Measurements from ENCODE around the gene NOP14. TPM values are rescaled to one million over a fixed set of nuclear protein-coding genes. Genes with fewer than 3 reads are reported as not detected.
"Not testable (repeated sequence)": the region's sequence is repeated elsewhere in the genome, so short reads cannot be mapped to it uniquely, and the experiment has no call there.

Gene NOP14
- polyA plus RNA-seq (ENCODE audit: insufficient read length), result 31.1 TPM
- long read RNA-seq, donor 1, partial matches to known transcripts, result 6 of 9 reads
- long read RNA-seq, donor 1, other reads (novel, unspliced or antisense), result 0 of 9 reads
- long read RNA-seq, donor 2, result 0 reads
- long read RNA-seq, donor 3, partial matches to known transcripts, result 6 of 10 reads
- long read RNA-seq, donor 3, other reads (novel, unspliced or antisense), result 0 of 10 reads
- long read RNA-seq, donor 4, result 0 reads
- long read RNA-seq, donor 5, partial matches to known transcripts, result 0 of 2 reads
- long read RNA-seq, donor 5, other reads (novel, unspliced or antisense), result 0 of 2 reads
- long read RNA-seq, donor 6, partial matches to known transcripts, result 0 of 1 reads
- long read RNA-seq, donor 6, other reads (novel, unspliced or antisense), result 0 of 1 reads
- long read RNA-seq, donor 7, partial matches to known transcripts, result 0 of 1 reads
- long read RNA-seq, donor 7, other reads (novel, unspliced or antisense), result 0 of 1 reads
- long read RNA-seq, donor 8, result 0 reads

DNA sequence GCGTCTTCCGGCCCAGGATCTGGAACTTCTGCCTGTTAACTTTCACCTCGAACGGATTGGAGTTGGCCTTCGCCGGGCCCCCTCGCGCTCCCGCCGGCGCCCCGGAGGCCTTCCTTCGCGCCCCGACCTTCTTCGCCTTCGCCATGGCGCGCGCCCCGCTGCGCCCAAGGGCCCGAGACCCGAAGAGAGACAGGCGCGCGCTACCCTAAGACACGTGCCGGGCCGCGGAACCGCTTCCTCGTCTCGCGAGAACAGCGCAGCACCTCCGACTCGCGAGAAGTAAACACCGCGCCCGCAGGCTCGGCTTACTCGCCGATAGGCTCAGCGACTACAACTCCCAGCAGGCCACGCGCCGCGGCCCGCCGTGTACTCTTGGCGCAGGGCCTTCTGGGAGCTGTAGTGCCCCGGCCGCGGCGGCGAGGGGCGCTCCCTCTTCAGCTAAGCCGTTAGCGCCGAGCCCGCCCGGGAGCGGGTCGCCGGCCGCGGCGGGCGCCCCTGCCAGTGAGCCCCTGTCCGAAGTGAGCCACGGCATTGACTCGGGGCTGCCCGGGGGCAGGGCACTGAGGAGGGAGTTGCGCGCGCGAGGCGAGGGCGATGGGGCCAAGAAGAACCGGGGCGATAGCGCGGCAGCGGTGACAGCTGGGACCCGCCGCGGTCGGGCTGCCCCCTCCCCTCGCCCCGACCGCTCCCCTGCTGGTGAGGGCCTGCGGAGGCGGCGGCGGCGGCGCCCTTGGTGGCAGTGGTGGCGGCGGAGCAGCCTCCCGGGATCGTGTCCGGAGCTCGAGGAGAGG is at the start of gene NOP14, which contains the start of gene GRK4:
Gene NOP14 (minus strand): TSS at position 232 of the 791 bp plus-strand sequence. CDS start 87 bp downstream, at position 145.
Gene GRK4 (plus strand): TSS at position 397 of the 791 bp plus-strand sequence. CDS start 500 bp downstream, outside the sequence.
- DNase-seq, result peak; percentile 97

DNA sequence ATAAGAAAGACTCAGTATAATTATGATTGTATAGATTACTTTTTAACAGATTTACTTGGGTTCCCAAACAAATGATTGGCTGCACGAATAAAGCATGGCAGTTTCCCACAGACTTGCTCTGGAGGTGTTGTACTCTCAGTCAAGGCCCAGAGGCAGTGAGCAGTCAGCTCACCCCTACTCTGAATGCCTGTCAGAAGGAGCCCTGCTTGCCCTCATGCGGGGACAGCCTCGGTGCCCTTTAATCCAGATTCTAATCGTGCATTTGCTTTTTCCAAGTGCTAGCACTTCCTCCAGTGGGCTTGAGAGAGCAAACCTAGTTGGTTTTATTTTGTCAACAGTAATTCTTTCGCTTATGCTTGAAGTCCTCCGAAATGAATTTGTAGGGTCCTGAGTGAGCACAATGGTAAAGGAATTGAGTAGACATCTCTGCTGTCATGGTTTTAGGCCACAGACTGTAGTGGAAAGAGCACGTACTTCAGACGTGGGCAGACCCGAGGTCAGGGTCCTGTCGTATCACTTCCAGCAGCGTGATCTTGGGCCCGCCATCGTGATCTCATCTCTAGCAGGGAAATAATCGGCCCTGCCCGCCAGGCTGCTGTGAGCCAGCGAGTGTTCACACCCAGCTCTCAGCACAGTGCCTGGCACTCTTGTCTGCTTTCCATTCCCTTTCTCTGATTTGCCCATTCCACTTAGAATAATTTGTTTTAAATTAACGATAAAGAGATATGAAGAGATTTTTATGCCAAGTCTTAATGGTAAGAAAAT is 48.4 kb upstream of the NOP14 start:
- no peak for DNase-seq

DNA sequence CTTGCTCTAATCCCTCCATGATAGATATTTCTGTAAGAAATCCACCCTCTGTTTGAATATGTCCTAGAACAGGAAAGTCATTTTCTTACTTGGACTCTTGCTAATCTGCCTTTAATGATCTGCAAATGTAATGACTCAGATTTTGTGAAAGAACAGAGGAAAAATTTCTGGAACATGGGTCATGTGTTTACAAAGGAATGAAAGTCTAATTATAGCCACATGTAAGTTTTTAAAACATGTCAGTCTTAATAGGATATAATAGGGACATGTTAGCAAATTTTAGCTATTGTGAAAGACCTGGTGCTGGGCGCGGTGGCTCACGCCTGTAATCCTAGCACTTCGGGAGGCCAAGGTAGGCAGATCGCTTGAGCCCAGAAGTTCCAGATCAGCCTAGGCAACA is 47.8 kb upstream of the NOP14 start:
- DNase-seq, result no peak

DNA sequence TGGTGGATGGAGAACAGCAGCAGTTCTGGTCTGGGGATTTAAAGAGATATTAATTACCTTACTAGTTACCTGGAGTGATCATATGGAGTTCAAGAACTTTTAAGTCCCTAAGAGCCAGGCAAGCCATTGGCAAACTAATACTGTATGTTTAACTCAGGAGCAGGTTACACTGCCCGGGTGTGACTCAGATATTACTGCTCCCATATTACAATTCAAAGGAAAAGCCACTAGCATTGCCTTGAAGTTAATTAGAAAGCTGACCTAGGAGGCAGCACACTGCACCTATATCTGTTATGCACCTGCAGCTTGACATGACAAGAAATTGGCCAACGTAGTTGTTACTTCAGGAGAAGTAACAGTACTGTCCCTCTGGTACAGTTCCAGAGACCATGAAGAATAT is 47.4 kb upstream of the NOP14 start:
- DNase-seq, result no peak

DNA sequence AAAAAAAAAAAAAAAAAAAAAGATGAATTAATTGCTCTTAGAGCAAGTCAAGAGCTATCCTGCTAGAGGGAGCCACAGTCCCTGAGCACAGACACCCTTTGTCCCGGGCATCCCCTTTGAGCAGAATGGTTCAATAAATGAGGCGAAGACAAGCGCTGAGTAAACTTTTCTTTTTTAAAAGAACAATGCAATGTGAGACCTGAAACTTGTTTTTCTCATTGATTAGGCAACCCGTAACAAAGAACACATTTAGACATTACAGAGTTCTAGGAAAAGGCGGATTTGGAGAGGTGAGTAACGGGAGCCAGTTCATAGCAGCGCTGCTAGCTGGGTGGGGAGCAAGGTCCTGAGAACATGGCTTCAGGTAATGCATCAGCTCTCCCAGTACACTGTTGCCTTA is 46.2 kb upstream of the NOP14 start:
- no peak for DNase-seq

DNA sequence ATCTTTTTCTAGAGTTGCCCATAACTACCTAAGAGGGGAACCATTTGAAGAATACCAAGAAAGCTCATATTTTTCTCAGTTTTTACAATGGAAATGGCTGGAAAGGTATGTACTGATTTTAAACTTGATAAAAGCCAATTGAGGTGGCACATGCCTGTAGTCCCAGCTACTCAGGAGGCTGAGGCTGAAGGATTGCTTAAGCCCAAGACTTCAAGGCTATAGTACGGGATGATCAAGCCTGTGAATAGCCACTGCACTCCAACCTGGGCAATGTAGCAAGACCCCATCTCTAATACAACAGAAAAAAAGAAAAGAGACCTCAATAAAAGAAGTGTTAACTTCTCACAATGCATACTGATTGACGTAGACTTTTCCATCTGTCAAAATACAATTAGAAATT is 44.5 kb upstream of the NOP14 start:
- no peak for DNase-seq

DNA sequence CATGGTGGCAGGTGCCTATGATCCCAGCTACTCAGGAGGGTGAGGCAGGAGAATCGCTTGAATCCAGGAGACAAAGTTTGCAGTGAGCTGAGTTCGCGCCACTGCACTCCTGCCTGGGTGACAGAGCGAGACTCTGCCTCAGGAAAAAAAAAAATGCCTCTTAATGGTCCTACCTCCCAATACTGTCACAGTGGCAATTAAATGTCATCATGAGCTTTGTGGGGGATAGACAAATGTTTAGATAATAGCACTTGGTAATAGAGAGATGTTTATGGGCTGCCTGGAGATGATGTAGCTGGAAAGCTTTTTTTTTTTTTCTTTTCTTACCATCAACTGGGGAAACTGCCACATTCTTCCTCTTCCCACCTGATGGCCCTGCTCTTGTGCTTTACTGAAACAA is 33.2 kb upstream of the NOP14 start:
- DNase-seq, result no peak

DNA sequence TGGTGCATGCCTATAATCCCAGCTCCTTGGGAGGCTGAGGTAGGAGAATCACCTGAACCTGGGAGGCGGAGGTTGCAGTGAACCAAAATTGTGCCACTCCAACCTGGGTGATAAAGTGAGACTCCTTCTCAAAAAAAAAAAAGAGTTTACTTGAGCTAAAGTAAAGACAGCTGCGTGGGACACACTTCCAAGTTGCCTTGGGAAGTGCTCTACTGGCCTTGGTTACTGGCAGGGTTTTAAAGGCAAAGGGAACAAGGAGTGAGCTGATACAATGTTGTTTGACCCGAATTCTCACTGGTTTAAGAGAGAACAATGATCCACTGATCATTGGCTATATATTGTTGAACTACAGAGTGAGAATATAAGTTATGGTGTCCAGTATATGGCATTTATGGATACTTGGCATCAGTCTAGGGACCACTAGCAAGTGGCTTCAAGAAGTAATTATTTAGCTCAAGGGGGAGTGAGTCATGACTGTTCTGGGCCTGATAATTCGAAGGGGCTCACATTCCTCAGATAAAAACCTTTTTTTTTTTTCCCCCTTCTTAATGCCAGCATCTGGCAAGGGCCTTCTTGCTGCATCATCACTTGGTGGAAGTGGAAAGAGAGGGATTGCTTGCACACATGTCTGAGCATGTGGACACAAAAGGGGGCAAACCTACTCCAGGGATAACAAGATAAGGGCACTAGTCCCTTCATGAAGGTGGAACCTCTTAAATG is 32.5 kb upstream of the NOP14 start:
- DNase-seq, result no peak

DNA sequence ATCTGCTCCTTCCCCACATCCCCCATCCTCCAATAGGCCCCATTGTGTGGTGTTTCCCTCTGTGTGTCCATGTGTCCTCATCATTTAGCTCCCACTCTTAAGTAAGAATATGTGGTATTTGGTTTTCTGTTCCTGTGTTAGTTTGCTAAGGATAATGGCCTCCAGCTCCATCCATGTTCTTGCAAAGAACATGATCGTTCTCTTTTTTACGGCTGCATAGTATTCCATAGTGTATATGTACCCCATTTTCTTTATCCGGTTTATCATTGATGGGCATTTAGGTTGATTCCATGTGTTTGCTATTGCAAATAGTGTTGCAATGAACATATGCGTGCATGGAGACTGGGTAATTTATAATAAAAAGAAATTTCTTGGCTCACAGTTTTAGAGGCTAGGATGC is 31.7 kb upstream of the NOP14 start:
- DNase-seq, result no peak

DNA sequence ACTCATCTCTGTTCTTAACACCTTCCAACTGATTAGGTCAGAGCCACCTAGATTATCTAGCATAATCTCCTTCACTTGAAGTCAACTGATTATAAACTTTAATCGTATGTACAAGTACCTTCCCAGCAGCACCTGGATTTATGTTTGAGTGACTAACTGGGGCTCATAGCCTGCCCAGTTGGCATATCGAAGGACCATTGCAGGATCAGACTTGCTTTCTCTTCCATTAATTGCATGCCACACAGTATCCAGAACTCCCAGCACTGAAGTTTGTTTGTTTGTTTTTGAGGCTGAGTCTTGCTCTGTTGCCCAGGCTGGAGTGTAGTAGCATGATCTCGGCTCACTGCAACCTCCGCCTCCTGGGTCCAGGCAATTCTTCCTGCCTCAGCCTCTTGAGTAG is 28.0 kb upstream of the NOP14 start:
- no peak for DNase-seq

DNA sequence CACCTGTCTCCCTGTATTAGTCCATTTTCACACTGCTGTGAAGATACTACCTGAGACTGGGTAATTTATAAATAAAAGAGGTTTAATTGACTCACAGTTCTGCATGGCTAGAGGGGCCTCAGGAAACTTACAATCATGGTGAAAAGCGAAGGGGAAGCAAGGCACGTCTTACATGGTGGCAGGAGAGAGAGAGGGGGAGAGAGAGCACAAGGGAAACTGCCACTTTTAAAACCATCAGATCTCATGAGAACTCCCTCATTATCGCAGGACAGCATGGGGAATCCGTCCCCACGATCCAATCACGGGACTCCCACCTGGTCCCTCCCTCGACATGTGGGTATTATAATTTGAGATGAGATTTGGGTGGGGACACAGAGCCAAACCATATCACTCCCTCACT is 20.5 kb upstream of the NOP14 start:
- not testable (repeated sequence) for DNase-seq

DNA sequence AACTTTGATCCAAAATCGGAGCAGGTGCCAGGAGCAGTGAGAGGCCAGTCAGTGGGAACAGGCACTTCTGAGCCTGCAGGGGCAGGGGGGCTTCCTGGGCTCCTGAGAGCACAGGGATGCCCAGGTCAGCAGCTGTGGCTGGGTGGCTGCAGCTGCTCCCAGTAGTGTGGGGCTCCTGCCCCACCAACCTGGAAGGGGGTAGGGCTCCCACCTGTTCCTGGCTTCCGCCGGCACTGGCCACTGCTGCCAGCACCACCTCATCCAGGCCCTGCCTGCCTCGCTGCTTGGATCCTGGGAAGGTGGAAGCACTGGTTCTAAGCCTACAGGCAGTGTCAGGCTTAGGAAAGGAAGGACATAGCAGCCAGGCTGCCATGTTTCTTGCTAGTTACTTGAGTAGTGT is 18.8 kb upstream of the NOP14 start:
- DNase-seq, result no peak

DNA sequence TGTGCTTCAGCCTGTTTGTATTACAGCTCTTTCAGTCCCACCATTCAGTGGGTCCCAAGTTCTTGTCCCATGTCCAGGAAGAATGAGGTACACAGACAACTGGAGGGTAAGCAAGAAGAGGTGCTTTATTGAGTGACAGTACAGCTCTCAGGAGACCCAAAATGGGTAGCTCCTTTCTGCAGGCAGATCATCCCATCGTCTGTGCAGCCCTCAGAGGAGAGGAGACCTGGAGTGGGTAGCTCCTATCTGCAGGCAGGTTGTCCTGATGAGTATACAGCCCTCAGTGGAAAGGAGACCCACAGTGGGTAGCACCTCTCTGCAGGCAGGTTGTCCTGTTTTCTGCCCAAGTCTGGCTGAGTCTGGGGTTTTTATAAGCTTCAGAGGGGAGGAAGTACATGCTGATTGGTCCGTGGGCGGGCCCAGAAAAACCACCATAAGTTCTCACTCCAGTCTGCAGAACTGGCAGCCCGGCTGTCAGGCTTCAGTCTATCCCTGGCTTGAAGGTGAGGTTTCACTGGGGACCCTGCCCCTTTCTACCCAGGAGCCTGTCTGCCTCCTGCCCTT is 18.1 kb upstream of the NOP14 start:
- DNase-seq, result no peak

DNA sequence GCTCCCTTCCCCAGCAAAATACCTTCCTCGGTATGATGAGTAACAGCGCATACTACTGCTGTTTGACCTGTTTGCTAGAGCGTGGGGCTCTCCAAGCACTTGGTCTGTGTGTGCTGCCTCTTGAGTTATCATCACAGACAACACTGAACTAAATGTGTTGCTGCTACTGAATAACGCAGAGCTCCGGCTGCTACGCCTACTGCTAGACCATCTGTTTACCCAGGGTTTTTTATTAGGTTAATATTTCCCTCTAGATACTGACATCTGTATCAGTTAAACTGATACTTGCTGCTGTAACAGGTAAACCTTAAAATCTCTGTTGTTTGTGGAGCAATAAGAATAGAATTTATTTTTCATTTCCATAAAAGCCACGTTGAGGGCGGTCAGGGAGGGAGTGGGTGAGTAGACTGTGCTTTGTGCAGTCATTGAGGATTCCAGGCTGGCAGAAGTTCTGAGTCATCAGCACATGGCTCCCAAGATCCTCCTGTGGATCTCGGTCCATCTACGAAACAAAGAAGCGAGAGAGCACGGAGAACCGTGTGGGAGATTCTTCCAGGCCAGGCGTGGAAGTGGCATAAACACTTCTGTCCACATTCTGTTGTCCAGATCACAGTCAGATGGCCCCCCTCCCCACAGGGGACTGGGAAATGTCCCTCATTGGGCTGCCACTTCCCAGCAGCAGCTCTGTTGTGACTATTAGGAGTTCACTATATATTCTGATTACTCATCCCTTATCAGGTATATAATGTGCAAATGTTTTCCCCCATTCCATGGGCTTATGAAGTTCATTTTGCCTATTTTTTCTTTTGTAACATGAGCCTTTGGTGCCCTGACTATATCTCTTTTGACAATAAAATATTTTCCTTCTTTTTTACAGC is 14.2 kb upstream of the NOP14 start:
- DNase-seq, result no peak

DNA sequence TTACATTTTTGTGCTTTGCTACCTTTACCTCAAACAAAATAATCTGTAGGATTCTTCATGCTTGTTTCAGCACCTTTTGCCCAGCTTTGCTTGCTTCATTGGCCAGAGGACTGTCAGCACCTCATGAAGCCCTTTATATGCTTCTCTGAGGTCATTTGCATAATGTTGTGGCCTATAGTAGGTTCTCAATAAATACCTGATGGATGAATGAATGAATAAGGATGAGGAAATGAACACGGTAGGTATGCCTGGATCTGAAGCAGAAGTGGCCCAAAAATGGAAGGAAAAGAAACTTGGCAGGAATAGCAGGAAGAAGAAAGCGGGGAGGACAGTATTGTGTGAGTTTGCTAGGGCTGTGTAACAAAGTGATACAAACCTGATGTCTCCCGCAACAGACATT is 8.1 kb upstream of the NOP14 start:
- DNase-seq, result no peak

DNA sequence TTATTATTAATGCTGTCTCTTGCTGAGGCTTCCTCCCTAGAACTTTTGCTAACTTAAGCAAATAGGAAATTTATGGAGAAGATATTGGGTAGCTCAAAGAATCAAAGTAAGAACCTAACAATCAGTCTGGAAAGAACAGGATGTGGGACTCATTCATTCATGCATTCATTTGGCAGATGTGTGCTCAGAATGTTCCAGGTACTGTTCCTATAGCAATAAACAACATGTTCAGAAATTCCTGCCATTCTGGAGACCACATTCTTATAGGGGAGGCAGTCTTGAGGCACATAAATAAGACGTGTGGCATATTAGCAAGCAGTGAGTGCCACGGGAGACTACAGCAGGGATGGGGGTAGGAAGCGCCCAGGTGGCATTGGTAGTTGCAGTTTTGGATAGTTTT is 5.2 kb upstream of the NOP14 start:
- no peak for DNase-seq

DNA sequence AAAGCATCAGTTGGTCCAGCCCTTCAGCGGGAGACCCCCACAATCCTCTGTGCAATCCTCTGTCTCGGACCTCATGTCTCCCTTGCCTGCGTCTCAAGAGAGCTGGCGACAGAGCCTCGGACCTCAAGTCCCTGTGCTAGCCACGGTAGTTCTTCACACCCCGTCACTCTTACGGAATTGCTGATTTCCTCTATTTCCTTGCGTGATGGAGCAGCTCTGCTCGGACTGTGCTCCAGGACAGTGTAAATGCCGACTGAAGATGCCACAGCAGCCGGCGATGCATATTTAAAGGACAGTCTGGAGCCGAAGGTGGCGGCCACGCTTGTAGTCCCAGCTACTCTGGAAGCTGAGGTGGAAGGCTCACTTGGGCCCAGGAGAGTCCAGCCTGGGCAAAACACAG is 2.1 kb upstream of the NOP14 start:
- DNase-seq, result no peak

DNA sequence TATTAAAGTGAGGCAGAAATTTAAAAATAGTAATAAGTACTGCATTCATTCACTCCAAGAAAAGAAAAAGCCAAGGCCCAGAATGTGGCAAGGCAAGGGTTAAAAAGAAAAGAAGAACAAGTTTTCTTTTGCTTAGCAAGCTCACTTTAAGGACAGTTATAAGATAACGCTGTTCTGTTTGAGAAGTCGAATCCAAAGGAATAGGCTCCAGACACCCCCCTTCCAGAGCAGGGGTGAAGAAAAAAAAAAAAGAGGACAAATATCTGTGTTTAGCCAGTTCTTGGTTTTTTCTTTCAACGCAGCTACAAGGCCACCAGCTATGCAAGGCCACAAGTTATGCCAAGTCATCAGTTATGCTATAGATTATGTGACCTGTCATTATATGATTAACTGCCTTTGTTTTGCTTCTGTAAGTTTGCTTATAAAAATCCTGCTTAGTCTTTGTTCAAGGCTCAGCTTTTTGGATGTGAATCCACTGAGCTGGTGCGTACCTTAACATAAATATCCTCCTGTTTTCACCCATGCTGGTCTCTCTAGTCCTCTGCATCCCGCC is 1.6 kb upstream of the NOP14 start:
- no peak for DNase-seq

DNA sequence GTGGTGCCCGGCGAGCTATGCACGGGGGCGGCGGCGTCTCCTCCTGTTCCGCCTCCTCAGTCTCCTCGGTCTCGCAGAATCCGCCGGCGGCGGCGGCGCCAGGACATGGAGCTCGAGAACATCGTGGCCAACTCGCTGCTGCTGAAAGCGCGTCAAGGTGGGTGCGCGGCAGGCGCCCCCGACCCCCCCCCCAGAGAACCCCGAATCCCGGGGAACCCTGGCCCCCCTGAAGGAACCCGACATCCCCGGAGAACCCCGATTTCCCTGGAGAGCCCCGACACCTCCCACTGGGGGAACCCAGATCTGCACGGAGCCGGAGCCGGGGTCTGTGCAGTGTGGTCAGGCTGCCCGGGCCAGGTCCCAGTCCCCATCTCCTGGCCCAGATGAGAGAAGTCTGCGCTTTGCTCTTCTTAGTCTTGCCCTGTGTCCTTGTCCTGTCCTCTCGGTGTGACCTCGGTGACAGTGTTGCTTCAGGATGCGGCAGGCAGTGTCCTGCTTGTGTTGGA is 813 bp upstream of the NOP14 start:
- no peak for DNase-seq
